ENCODE data around the gene MEIKIN.

MEIKIN gene

GRCh38 chr5:131973089-131973712 is 27.7 kb upstream of the MEIKIN start:
- DNase-seq (ENCODE audit: low read depth, low spot score) = no peak

GRCh38 chr5:131968396-131968954 is 23.0 kb upstream of the MEIKIN start:
- no peak for DNase-seq (ENCODE audit: low read depth, low spot score)

GRCh38 chr5:131966551-131966950 is 21.1 kb upstream of the MEIKIN start:
- DNase-seq (ENCODE audit: low read depth, low spot score) = no peak

- no peak for DNase-seq (ENCODE audit: low read depth, low spot score)
Observed at GRCh38 chr5:131965826-131966415, 20.5 kb upstream of the MEIKIN start.

- no peak for DNase-seq (ENCODE audit: low read depth, low spot score)
Observed at GRCh38 chr5:131959906-131960305, 14.4 kb upstream of the MEIKIN start.

GRCh38 chr5:131959136-131959535 is 13.7 kb upstream of the MEIKIN start:
- no peak for DNase-seq (ENCODE audit: low read depth, low spot score)

- DNase-seq (ENCODE audit: low read depth, low spot score) = no peak
Observed at GRCh38 chr5:131957721-131958441, 12.4 kb upstream of the MEIKIN start.

- DNase-seq (ENCODE audit: low read depth, low spot score) = no peak
Observed at GRCh38 chr5:131953969-131954368, 8.5 kb upstream of the MEIKIN start.

DNA sequence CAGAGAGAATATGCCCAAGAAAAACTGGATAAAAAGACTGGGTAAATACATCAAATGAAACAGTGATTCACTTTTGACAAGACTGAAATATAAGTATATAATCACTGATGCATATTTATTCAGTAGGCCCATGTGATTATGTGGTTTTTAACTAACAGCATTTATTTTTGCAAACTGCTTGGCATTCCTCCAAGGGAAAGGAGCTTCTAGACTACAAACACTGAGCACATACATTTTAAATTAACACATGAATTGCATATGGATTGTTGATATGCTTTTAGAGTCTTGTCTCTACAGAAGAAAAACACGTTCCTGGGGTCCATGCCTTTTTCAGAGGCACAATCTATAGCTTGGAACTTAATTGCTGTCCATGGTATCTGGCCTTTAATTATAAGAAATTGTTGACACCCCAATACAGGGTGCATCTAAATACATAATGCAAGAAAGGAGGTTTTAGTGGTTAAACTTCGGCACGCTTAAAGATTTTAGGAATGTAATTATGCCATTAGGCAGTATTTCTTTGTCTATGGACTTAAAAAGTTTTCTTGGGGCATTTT is 6.9 kb upstream of the MEIKIN start:
- DNase-seq (ENCODE audit: low read depth, low spot score) = no peak

DNA sequence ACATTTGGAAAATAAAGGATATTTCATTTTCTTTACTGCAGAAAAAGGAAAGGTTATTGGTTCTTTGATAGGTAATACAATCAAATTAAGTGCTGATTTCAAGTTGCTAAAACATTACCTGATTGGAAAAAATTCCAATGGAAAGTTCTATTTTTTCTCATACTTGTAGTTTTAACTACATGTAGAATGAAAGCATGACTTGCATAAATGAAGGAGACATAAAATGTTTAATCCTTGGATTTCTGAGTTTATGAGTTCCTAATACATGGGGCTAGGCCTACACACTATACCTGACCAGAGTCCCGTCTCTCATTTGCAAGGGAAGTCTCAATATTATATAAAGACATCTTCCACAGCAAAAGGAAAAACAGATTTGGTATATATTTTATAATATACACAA is 5.2 kb upstream of the MEIKIN start:
- DNase-seq (ENCODE audit: low read depth, low spot score) = no peak

- DNase-seq (ENCODE audit: low read depth, low spot score) = no peak
Observed at GRCh38 chr5:131947445-131947844, 2.0 kb upstream of the MEIKIN start.

- DNase-seq (ENCODE audit: low read depth, low spot score) = no peak
Observed at GRCh38 chr5:131944702-131945550, 537 bp downstream of the MEIKIN start.

DNA sequence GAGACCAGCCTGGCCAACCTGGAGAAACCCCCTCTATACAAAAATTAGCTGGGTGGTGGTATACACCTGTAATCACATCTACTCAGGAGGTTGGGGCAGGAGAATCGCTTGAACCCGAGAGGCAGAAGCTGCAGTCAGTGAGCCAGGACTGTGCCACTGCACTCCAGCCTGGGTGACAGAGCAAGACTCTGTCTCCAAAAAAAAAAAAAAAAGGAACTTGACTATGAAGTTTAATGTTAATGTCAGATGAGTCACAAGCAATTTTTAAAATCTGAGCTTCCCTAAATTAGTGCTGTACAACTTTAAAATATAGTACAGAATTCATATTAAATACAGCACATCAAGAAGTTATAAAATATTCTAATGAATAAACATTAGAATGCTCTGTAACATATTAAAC is 1.5 kb downstream of the MEIKIN start:
- no peak for DNase-seq (ENCODE audit: low read depth, low spot score)

- no peak for DNase-seq (ENCODE audit: low read depth, low spot score)
Observed at GRCh38 chr5:131942016-131942415, 3.4 kb downstream of the MEIKIN start.

- DNase-seq (ENCODE audit: low read depth, low spot score) = no peak
Observed at GRCh38 chr5:131939690-131940345, 5.6 kb downstream of the MEIKIN start.

GRCh38 chr5:131932235-131932634 is 13.2 kb downstream of the MEIKIN start:
- DNase-seq (ENCODE audit: low read depth, low spot score) = no peak

- no peak for DNase-seq (ENCODE audit: low read depth, low spot score)
Observed at GRCh38 chr5:131928957-131929356, 16.5 kb downstream of the MEIKIN start.

- no peak for DNase-seq (ENCODE audit: low read depth, low spot score)
Observed at GRCh38 chr5:131926168-131926567, 19.3 kb downstream of the MEIKIN start.

GRCh38 chr5:131916481-131916880 is 29.0 kb downstream of the MEIKIN start:
- no peak for DNase-seq (ENCODE audit: low read depth, low spot score)

- DNase-seq (ENCODE audit: low read depth, low spot score) = no peak
Observed at GRCh38 chr5:131914472-131914871, 31.0 kb downstream of the MEIKIN start.

DNA sequence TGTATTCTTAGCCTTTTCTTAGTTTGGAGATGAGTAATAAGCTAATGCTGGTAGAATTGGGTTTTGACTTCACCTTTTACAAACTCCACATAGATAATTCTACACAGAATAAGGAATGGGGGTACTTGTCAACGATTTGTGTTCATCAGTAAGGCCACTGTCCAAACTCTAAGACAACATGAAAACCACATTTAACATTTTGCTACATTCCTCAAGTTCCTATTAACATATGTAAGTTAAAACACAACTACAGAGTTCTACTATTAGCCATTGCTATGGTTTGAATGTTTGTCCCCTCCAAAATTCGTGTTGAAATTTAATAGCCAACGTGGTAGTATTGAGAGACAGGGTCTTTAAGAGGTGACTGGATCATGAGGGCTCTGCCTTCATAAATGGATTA is 31.9 kb downstream of the MEIKIN start:
- DNase-seq (ENCODE audit: low read depth, low spot score) = no peak
